Fibroblast of mammary gland (primary cell): ENCODE data around the gene MITF.

Experiments
- DNase-seq: peaks from one replicate; pipeline ENCODE4 v3.0.0-alpha.2; 2010; ENCODE audit warnings: low read depth
- H3K4me3 ChIP-seq: 2 replicates; pipeline ENCODE4 v1.5.1; 2011; ENCODE audit warnings: low read depth, mild to moderate bottlenecking, low read length, moderate library complexity; ENCODE audit not compliant: control insufficient read depth
- TF ChIP-seq, protein P1 (sequence below): conservative IDR thresholded peaks from 2 replicates; pipeline ENCODE4 v1.5.1; 2011; ENCODE audit warnings: low read depth, low read length, inconsistent platforms; ENCODE audit not compliant: control insufficient read depth, insufficient read depth

Gene MITF

DNA sequence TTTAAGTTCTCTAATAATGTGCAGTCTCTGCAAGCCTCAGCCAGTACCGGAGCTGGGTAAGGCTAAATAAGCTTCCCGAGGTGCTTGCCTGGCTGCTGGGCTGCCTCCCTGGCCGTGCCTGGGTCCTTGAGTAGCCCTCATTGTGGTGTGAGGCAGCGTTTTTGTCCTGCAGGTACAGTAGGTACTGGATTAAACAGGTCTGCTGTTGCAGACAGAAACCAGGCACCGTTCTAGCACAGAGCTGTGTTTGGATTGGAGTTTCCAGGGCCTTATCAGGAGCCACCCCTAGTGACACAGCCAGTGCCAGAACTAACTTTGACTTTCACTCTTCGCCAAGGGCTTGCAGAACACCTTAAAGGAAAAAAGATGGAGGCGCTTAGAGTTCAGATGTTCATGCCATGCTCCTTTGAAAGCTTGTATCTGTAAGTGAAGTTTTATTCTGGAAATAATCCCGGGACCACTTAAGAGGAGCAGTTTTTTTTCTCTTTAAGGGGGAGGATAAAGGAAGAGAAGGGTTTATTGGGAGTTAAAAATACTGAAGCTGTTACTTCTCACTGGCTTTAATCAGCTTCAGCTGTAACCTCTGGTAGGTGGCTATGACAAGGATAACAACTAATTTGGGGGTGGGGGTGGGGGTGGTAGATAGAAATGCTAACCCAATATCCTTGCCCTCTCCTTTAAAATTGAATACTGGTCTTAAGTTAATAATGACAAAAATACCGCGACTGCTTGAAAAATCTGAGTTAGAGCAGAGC lies 126.8 kb downstream of the MITF start:
- TF ChIP-seq, protein P1, sequence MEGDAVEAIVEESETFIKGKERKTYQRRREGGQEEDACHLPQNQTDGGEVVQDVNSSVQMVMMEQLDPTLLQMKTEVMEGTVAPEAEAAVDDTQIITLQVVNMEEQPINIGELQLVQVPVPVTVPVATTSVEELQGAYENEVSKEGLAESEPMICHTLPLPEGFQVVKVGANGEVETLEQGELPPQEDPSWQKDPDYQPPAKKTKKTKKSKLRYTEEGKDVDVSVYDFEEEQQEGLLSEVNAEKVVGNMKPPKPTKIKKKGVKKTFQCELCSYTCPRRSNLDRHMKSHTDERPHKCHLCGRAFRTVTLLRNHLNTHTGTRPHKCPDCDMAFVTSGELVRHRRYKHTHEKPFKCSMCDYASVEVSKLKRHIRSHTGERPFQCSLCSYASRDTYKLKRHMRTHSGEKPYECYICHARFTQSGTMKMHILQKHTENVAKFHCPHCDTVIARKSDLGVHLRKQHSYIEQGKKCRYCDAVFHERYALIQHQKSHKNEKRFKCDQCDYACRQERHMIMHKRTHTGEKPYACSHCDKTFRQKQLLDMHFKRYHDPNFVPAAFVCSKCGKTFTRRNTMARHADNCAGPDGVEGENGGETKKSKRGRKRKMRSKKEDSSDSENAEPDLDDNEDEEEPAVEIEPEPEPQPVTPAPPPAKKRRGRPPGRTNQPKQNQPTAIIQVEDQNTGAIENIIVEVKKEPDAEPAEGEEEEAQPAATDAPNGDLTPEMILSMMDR = no peak
- H3K4me3 ChIP-seq = no peak overlapping the region
- no peak for DNase-seq

DNA sequence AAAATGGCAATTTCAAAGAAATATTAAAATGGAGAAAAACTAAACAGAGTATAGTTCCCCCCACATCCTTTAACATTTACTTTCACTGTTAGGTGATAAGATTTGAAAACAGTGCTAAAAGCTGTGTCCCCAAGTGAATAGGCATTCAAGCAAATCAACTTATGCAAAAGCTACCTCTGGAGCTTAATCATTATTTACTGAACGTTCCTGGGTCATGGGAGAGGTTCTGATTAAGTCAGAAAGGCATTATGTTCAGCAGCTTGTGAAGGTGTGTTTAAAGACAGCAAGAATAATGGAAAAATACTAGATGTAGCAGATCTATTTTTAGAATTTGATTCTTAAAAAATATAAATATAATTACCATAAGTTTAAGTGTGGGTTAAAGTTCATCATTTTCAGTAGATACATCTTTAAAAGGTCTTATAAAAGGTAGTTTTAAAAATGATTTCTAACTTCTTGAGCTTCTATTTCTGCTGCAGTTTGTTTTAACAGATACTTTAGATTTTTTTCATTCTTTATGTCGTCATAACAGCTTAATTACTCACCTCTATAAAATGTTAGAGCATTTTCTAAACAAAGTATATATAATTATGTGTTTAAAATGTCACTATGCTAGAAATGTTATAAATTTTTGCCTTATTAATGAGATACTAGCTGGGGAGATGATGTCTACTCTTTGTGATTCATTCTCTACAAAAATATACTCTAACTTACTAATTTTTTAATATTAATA lies 127.9 kb downstream of the MITF start:
- TF ChIP-seq, protein P1 = no peak
- peak; percentile 25 for DNase-seq
- no peak overlapping the region for H3K4me3 ChIP-seq

DNA sequence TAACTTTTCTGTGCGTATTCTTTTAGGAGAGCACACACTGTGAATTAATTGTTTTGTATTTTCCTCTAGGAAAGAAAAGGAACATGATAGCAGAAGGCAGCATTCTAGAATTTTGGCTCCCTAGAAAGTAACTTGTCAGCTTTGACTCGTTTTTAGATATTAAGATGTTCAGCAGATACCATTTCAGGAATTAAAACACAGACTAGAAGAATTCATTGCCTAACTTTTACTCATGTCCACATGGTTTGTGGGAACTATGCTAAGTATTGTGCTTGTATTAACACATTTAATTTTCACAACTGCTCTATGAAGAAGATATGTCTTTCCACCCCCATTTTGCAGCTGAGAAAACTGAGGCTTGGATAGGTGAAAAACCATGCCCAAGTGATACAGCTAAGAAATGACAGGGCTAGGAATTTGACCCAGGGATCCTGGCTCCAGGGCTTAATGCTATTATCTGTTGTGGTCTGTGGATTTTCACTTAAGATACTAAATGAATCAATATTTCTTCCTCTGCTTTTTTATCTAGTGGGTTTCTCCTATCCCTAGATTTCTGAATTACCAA lies 128.8 kb downstream of the MITF start:
- H3K4me3 ChIP-seq = no peak overlapping the region
- DNase-seq = no peak
- TF ChIP-seq, protein P1 = no peak

DNA sequence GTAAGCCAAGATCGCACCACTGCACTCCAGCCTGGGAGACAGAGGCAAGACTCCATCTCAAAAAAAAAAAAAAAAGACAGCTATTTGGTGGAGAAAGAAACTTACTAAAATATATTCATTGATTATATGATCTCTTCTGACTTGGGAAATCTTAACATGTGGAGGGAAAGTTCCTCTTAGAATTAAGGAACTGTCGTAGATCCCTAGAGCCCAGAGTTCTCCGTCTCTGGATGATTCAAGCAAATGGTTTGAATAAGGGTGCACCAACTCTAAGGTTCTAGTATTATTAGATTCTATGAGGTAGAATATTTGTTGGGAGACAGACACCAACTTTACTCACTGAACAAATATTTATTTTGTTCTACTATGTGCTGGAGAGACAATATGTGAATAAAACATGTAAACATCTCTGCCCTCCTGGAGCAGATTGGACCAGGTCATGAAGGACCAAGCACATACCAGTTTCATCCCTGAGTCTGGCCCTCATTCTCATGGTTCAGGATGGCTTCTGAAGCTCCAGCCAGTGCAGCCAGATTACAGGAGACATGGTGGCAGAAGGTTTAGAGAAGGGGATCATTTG lies 129.7 kb downstream of the MITF start:
- H3K4me3 ChIP-seq = no peak overlapping the region
- TF ChIP-seq, protein P1 = no peak
- no peak for DNase-seq

DNA sequence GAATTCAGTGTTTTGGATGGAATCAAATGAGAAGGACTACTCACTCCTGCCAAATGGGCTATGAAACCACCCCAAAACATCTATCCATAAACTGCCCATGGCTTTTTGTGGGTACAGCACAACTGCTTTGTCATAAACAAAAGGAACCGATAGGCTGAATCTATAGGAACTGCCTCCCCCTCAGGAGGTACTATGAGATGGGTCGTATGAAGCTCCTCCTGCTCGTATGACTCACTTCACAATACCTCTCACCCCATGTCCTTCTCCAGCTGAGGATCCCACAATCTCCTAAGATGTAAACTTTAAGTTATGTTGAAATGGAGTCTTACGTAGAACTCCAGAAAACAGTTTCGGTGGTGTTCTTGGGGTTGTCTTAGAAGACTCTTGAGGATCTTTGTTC lies 130.4 kb downstream of the MITF start:
- H3K4me3 ChIP-seq = no peak overlapping the region
- DNase-seq = peak; percentile 70
- TF ChIP-seq, protein P1 = no peak

DNA sequence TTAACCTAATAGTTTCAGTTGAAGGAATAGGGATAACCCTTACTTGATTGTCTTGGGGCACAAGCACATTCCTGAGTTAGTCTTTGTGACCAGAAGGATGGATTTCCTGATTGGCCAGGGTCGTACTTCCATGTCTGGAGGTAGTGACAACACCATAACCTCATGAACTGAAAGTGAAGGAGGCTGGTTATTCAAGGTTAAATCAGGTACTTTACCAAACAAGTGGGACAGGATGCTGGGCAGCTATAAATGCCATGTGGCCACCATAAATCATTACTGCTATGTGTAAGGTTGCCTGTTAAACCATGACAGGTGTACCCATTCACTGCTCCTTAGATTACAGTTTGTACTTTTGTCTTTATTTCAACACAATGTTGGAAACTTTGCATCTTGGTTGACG lies 132.0 kb downstream of the MITF start:
- no peak overlapping the region for H3K4me3 ChIP-seq
- DNase-seq = no peak
- TF ChIP-seq, protein P1 = no peak
